HFFc6 (cell line): ENCODE data around the gene ASGR1. TPM values are rescaled to one million over a fixed set of nuclear protein-coding genes. Genes with fewer than 3 reads are reported as not detected.

Source experiments
- DNase-seq: peaks from one replicate; pipeline ENCODE4 v3.0.0-alpha.2; 2018
- H3K27ac Mint-ChIP-seq: 2 replicates; pipeline ENCODE4 v1.8.0; 2020; ENCODE audit warnings: mild to moderate bottlenecking, mixed read lengths
- H3K27me3 Mint-ChIP-seq: 2 replicates; pipeline ENCODE4 v1.8.0; 2021; ENCODE audit warnings: mild to moderate bottlenecking, moderate library complexity, mixed read lengths; ENCODE audit not compliant: insufficient read depth
- H3K36me3 Mint-ChIP-seq: 2 replicates; pipeline ENCODE4 v1.8.0; 2021; ENCODE audit warnings: low read depth, mixed read lengths
- H3K4me1 Mint-ChIP-seq: 2 replicates; pipeline ENCODE4 v1.8.0; 2020; ENCODE audit warnings: low read depth, mixed read lengths
- H3K4me3 Mint-ChIP-seq: 2 replicates; pipeline ENCODE4 v1.8.0; 2020; ENCODE audit warnings: mild to moderate bottlenecking, moderate library complexity, mixed read lengths
- H3K9me3 Mint-ChIP-seq: 2 replicates; pipeline ENCODE4 v1.8.0; 2020; ENCODE audit warnings: mild to moderate bottlenecking, mixed read lengths
- total RNA-seq, 6 experiments: library from RNA; stranded (reverse); fragmentation: NEBNext Ultra II Directional; extraction: Animal tissue kit (Norgen Biotek cat#: 25700); gene quantifications; 2 replicates in 1 of 6; 3 replicates in 5 of 6; pipeline ENCODE4 v1.2.3, GENCODE V29; 2021
- TF ChIP-seq, protein P1 (sequence below): fragments of 200-600 bp; sonication (generic); IDR thresholded peaks from 2 replicates; pipeline ENCODE4 v1.5.0; 2021; ENCODE audit warnings: antibody characterized with exemption, mild to moderate bottlenecking

ASGR1 gene
- total RNA-seq, 6 experiments from 2014 or later, result 0.71 to 1.4 (median 0.83) TPM

DNA sequence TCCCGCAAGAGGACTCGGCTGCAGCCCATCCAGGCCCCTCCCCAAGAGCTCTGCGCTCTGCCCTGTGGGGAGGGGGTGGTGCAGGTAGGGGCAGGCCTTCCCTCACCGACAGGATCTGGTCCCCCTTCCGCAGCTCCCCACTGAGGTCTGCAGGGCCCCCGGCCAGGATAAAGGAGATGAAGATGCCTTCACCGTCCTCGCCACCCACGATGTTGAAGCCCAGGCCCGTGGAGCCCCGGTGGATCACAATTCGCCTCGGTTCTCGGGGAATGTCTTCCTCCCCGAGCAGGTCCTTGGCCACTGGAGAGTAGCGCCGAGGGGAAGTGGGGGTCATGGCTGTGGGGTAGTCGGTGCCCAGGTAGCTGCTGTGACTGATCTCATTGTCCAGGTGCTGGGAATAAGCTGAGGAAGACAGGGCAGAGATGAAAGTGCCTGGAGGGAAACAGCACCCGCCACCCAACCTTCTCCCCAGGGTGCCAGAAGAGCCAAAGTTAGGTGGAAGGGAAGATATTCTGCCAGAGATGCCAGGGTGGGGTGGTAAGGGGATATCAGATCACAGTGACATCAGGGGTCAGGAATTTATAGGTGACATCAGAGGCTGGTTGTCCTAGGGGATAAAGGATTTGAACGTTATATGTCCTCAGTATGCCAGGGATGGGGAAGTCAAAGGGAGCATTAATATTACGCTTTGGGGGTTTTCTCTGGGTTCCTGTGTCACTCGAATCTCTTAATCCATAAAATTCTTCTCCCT lies 17.7 kb upstream of the ASGR1 start:
- Mint-ChIP-seq H3K27ac (no peak overlapping the region), H3K4me3 (no peak overlapping the region), H3K27me3 (peaks cover 4% of the 10 kb centered on the region), H3K4me1 (no peaks in the 10 kb centered on the region), H3K9me3 (no peaks in the 10 kb centered on the region), H3K36me3 (peaks cover 17% of the 10 kb centered on the region)
- TF ChIP-seq, protein P1, sequence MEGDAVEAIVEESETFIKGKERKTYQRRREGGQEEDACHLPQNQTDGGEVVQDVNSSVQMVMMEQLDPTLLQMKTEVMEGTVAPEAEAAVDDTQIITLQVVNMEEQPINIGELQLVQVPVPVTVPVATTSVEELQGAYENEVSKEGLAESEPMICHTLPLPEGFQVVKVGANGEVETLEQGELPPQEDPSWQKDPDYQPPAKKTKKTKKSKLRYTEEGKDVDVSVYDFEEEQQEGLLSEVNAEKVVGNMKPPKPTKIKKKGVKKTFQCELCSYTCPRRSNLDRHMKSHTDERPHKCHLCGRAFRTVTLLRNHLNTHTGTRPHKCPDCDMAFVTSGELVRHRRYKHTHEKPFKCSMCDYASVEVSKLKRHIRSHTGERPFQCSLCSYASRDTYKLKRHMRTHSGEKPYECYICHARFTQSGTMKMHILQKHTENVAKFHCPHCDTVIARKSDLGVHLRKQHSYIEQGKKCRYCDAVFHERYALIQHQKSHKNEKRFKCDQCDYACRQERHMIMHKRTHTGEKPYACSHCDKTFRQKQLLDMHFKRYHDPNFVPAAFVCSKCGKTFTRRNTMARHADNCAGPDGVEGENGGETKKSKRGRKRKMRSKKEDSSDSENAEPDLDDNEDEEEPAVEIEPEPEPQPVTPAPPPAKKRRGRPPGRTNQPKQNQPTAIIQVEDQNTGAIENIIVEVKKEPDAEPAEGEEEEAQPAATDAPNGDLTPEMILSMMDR, result no peak
- no peak for DNase-seq

DNA sequence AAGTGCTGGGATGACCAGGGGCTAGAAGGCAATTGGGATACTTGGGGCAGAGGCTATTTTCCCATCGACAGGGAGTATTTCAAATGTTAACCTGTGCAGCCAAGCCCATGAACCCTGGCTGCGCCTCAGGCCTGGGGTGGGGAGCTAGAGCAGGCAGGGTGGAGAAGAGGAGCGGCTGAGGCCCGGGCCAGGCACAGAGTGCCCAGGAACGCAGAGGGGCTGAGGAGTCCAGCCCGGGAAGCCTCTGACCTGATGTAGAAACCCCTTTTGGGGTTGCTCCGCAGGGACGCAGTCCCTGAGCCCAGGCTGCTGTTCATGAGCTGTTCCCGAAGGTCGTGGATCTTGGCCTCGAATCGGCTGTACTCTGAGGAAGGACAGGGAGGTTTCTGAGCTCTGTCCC lies 16.8 kb upstream of the ASGR1 start:
- no peak overlapping the region for H3K27ac Mint-ChIP-seq
- H3K36me3 Mint-ChIP-seq, result peaks cover 17% of the 10 kb centered on the region
- no peaks in the 10 kb centered on the region for H3K9me3 Mint-ChIP-seq
- TF ChIP-seq, protein P1, result no peak
- H3K27me3 Mint-ChIP-seq, result peaks cover 4% of the 10 kb centered on the region
- no peaks in the 10 kb centered on the region for H3K4me1 Mint-ChIP-seq
- no peak for DNase-seq
- no peak overlapping the region for H3K4me3 Mint-ChIP-seq

DNA sequence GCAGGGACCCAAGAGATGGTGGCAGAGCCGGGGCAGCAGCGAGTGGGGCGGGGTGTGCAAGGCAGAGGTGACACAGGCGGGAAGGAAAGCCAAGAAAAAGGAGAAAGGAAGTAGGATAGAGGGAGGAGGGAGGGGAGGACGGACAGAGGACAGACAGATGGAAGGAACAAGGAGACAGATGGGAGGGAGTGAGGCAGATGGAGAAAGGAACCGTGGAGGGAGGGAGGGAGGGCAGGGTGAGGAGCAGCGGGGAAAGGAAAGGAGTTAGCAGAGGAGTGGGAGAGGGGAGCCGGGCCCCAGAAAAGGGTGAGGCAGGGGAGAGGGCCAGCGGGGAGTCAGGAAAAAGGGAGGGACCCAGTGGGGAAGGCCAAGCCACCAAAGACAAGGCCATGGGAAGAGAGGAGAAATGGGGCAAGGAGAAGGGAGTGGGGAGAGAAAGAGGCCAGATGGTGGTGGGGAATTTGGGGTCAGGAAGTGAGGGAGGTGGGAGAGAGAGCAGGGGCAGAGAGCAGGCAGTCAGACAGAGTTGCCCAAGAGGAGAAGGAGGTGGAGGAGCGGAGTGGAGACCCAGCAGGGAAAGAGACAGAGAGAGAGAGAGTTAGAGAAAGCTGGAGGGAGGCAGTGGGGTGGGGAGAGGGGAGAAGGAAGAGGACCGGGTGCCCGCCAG lies 13.2 kb upstream of the ASGR1 start:
- DNase-seq, result no peak
- TF ChIP-seq, protein P1, result no peak
- Mint-ChIP-seq H3K27ac (no peak overlapping the region), H3K36me3 (peaks cover 17% of the 10 kb centered on the region), H3K4me1 (no peaks in the 10 kb centered on the region), H3K27me3 (peaks cover 4% of the 10 kb centered on the region), H3K4me3 (no peak overlapping the region), H3K9me3 (no peaks in the 10 kb centered on the region)

DNA sequence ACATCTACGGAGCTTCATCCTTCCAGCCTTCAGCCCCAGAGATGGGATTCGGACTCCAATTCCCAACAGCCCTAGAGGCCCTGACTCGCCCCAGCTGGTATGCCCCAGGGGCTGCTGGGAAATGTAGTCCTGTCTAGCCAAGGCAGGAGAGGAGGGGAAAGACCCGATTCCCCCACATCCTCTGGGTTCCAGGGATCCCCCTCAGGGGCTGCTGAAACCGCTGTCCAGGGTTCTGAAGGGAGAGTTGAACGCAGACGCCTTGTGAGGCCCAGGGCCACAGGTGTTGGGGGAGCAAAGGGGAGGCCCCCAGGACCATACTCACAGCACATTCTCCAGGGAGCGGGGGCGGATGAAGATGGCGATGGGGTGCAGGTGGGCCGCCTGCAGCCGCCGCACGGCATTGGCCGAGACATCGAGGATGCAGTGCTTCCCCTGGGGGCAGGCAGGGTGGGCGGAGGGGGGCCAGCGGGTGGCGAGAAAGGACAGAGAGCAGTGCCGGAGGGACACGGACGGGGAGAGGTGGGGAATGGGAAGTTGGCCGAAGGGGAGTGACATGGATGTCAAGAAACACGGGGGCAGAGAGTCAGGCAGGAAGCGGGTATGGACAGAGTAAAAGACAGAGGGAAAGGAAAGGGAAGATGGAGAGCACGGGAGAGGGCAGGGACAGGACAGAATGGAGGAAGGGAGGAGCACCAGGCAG lies 12.6 kb upstream of the ASGR1 start:
- DNase-seq, result no peak
- no peak overlapping the region for H3K4me3 Mint-ChIP-seq
- H3K27ac Mint-ChIP-seq, result no peak overlapping the region
- no peaks in the 10 kb centered on the region for H3K4me1 Mint-ChIP-seq
- H3K27me3 Mint-ChIP-seq, result peaks cover 4% of the 10 kb centered on the region
- H3K36me3 Mint-ChIP-seq, result peaks cover 13% of the 10 kb centered on the region
- H3K9me3 Mint-ChIP-seq, result no peaks in the 10 kb centered on the region
- TF ChIP-seq, protein P1, result no peak

DNA sequence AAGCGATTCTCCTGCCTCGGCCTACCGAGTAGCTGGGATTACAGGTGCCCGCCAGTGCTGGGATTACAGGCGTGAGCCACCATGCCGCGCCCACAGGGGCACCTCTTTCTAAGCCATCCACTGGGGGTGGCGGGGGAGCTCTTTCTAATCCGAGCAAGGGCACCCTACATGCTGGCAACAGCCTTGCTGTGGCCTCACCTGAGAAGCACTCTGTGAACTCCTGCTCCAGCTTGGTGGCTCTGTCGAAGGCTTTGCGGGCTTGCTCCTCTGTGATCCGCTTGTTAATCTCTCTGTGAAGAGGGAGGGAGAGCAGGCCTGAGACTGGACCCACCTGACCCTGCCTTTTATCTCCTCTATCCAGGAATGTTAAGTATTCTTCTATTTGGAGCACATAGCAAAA lies 11.9 kb upstream of the ASGR1 start:
- no peaks in the 10 kb centered on the region for H3K9me3 Mint-ChIP-seq
- peaks cover 18% of the 10 kb centered on the region for H3K36me3 Mint-ChIP-seq
- no peak overlapping the region for H3K4me3 Mint-ChIP-seq
- no peak overlapping the region for H3K27ac Mint-ChIP-seq
- H3K27me3 Mint-ChIP-seq, result peaks cover 4% of the 10 kb centered on the region
- no peaks in the 10 kb centered on the region for H3K4me1 Mint-ChIP-seq
- TF ChIP-seq, protein P1, result no peak
- no peak for DNase-seq
